ENCODE measurements around the gene MAD1L1. TPM values are rescaled to one million over a fixed set of nuclear protein-coding genes. Genes with fewer than 3 reads are reported as not detected.

MAD1L1 gene
- total and polyA plus RNA-seq, 2 of the 8 experiments (the other 6 are each of a cell fraction or from before 2014, with no cell fraction given), result 40.4 to 44.6 TPM

GRCh38 chr7:1931256-1931950, 301.3 kb downstream of the MAD1L1 start (continued):
- TF ChIP-seq BRCA1 (IDR thresholded peaks at IDR 0.05; ENCODE audit: low read depth, low read length), result no peak
- no peak for TF ChIP-seq MAX (IDR thresholded peaks at IDR 0.05)
- no peak for TF ChIP-seq CTBP2 (IDR thresholded peaks at IDR 0.05; ENCODE audit: borderline replicate concordance, insufficient read depth, insufficient read length, low read length)
- TF ChIP-seq PHF8 (conservative IDR thresholded peaks at IDR 0.05; ENCODE audit: low read depth, low read length), result no peak
- TF ChIP-seq CREB1 (IDR thresholded peaks at IDR 0.05), result no peak
- TF ChIP-seq ATF2 (IDR thresholded peaks at IDR 0.05; ENCODE audit: low read length), result no peak
